K562 (cell line): ENCODE data around the gene PTH2. TPM values are rescaled to one million over a fixed set of nuclear protein-coding genes. Genes with fewer than 3 reads are reported as not detected.

Source experiments
- ATAC-seq: fragments of 200-7000 bp; cut with Tn5 transposase; 3 replicates; pipeline ENCODE4 v1.9.1; 2020; ENCODE audit warnings: moderate library complexity
- BruUV-seq: library from RNA; stranded (reverse); fragments of 400-500 nt; replicated peaks from 2 replicates; lab custom pipeline; 2021; lab: Mats Ljungman, UMichigan
- CTCF ChIA-PET: fragments of 300-600 bp; formaldehyde crosslinking; extraction: SDS; loops from one replicate; lab custom pipeline; 2021; ENCODE audit warnings: low intra/inter-chr PET ratio; lab: Yijun Ruan, JAX
- POLR2A ChIA-PET: fragments of 300-600, 350-650 bp; sonication (Branson Sonifier 250); formaldehyde crosslinking; extraction: SDS; loops from one replicate; lab custom pipeline; 2021; ENCODE audit warnings: antibody characterized with exemption, inconsistent platforms; lab: Yijun Ruan, JAX
- DNase-seq, 4 experiments: peaks; one replicate each; pipeline versions ENCODE4 v3.0.0 to v3.0.0-alpha.2; 2011 to 2018; ENCODE audit warnings: low spot score in 3 of 4, mixed read lengths in 3 of 4; ENCODE audit errors: extremely low read depth in 1 of 4
- FAIRE-seq: peaks from 2 replicates; lab custom pipeline; 2011; peaks lifted over from hg19 to GRCh38; lab: Jason Lieb, UNC
- H2AFZ ChIP-seq: 2 replicates; pipeline ENCODE4 v1.6.0; 2011; ENCODE audit warnings: low read depth, low read length, control low read depth, inconsistent platforms
- H3K27ac ChIP-seq: fragments of 200-600 bp; 3 replicates; pipeline ENCODE4 v1.8.0; 2011; ENCODE audit warnings: low read depth, mild to moderate bottlenecking, control low read depth, inconsistent platforms, low read length, moderate library complexity, mixed read lengths; ENCODE audit errors: extremely low read depth
- H3K27me3 ChIP-seq, 2 experiments: fragments of 300-600 bp in 1 of 2; 2 replicates in 1 of 2; 3 replicates in 1 of 2; pipeline versions ENCODE4 v1.6.0 to v1.8.0; 2011; ENCODE audit warnings: inconsistent platforms in 2 of 2, low read length in 2 of 2, mild to moderate bottlenecking in 1 of 2, mixed read lengths in 1 of 2, moderate library complexity in 1 of 2; ENCODE audit not compliant: control insufficient read depth in 2 of 2, insufficient read depth in 2 of 2
- H3K36me3 ChIP-seq: fragments of 300-600 bp; 3 replicates; pipeline ENCODE4 v1.8.0; 2011; ENCODE audit warnings: mild to moderate bottlenecking, low read length, inconsistent platforms; ENCODE audit not compliant: control insufficient read depth, insufficient read depth
- H3K4me1 ChIP-seq, 2 experiments: fragments of 200-600 bp in 1 of 2; replicated peaks in 1 of 2; 2 replicates in 1 of 2; 3 replicates in 1 of 2; pipeline versions ENCODE4 v1.5.1 to v1.8.0; 2011; ENCODE audit warnings: inconsistent platforms in 2 of 2, low read length in 2 of 2, mild to moderate bottlenecking in 1 of 2, mixed read lengths in 1 of 2, moderate library complexity in 1 of 2; ENCODE audit not compliant: control insufficient read depth in 2 of 2, insufficient read depth in 2 of 2
- H3K4me2 ChIP-seq: 2 replicates; pipeline ENCODE4 v1.6.1; 2011; ENCODE audit warnings: low read length, control low read depth, inconsistent platforms, mixed read lengths; ENCODE audit not compliant: insufficient read depth
- H3K4me3 ChIP-seq: fragments of 200-600 bp; sonication (generic), shearing (Covaris generic); 2 replicates; pipeline ENCODE4 v1.5.1; 2016; ENCODE audit warnings: control low read depth, inconsistent platforms
- H3K79me2 ChIP-seq: fragments of 200-600 bp; 3 replicates; pipeline ENCODE4 v1.8.0; 2011; ENCODE audit warnings: low read length, inconsistent platforms; ENCODE audit not compliant: control insufficient read depth, insufficient read depth
- H3K9ac ChIP-seq, 2 experiments: 2 replicates each; pipeline versions ENCODE4 v1.6.0 to v1.6.1; 2011; ENCODE audit warnings: low read depth in 2 of 2, low read length in 2 of 2, control low read depth in 1 of 2, inconsistent platforms in 1 of 2, mild to moderate bottlenecking in 1 of 2, mixed read lengths in 1 of 2; ENCODE audit not compliant: insufficient read depth in 1 of 2
- H3K9me1 ChIP-seq: one replicate; pipeline ENCODE4 v1.6.0; 2011; ENCODE audit warnings: inconsistent platforms, mild to moderate bottlenecking, low read length, moderate library complexity; ENCODE audit not compliant: control insufficient read depth, insufficient read depth
- H3K9me3 ChIP-seq: replicated peaks from 2 replicates; pipeline ENCODE4 v1.5.1; 2011; ENCODE audit warnings: low read depth, low read length, inconsistent platforms; ENCODE audit not compliant: control insufficient read depth, insufficient read depth
- H4K20me1 ChIP-seq: replicated peaks from 2 replicates; pipeline ENCODE4 v1.6.1; 2011; ENCODE audit warnings: low read length, inconsistent platforms, mixed read lengths; ENCODE audit not compliant: control insufficient read depth, insufficient read depth
- ATF1 ChIP-seq, 2 experiments: fragments of 450-650 bp in 1 of 2; IDR thresholded peaks; 2 replicates each; pipeline ENCODE4 v1.6.1; 2016; ENCODE audit warnings: missing compliant biosample characterization in 1 of 2, missing genetic modification characterization in 1 of 2
- GATAD2A ChIP-seq: fragments of 450-650 bp; IDR thresholded peaks from 2 replicates; pipeline ENCODE4 v1.6.1; 2017
- NBN ChIP-seq: fragments of 450-650 bp; IDR thresholded peaks from 2 replicates; pipeline ENCODE4 v1.6.1; 2016; ENCODE audit warnings: low read depth, mild to moderate bottlenecking
- NRF1 ChIP-seq, 2 experiments: fragments of 450-650 bp; IDR thresholded peaks in 1 of 2; conservative IDR thresholded peaks in 1 of 2; 2 replicates each; pipeline ENCODE4 v1.6.1; 2014; ENCODE audit warnings: mild to moderate bottlenecking in 2 of 2
- SREBF2 ChIP-seq: sonication (generic); formaldehyde crosslinking; IDR thresholded peaks from 2 replicates; pipeline ENCODE4 v1.4.0; 2020; ENCODE audit warnings: mild to moderate bottlenecking, missing genetic modification reagents
- TARDBP ChIP-seq: fragments of 450-650 bp; IDR thresholded peaks from 2 replicates; pipeline ENCODE4 v1.6.1; 2016
- THRAP3 ChIP-seq: fragments of 450-650 bp; IDR thresholded peaks from 2 replicates; pipeline ENCODE4 v1.6.1; 2016; ENCODE audit warnings: mild to moderate bottlenecking, inconsistent platforms, borderline replicate concordance
- ZBTB17 ChIP-seq: fragments of 450-650 bp; formaldehyde crosslinking; IDR thresholded peaks from 2 replicates; pipeline ENCODE4 v1.4.0; 2020; ENCODE audit warnings: mild to moderate bottlenecking
- WGBS: fragments of 100-300 bp; shearing (Covaris generic); methylation state at CpG from one replicate; pipeline ENCODE4 v1.1.6; 2016; ENCODE audit warnings: low coverage, mixed read lengths; ENCODE audit not compliant: insufficient coverage; ENCODE audit errors: missing lambda C conversion rate; 5-methylcytosine and 5-hydroxymethylcytosine counted together
- in situ Hi-C: fragments of 300-500 bp; cut with MboI; formaldehyde crosslinking; loops from 4 replicates; pipeline ENCODE4 v1.15.0; 2018; ENCODE audit warnings: inconsistent platforms, mixed read lengths
- intact Hi-C: fragments of 100-400 bp; cut with micrococcal nuclease; formaldehyde crosslinking; loops from 2 replicates; pipeline ENCODE4 v1.14.2; 2022
- polyA plus RNA-seq, 8 experiments: library from polyadenylated mRNA; depleted of rRNA in 4 of 8; stranded (reverse) in 5 of 8; unstranded in 3 of 8; fragments of >200 nt; fragmentation: Nextera tagmentation in 2 of 8; fragmentation: Illumina TruSeq in 1 of 8; extraction: Ambion mirVana in 2 of 8; extraction: Trizol in 1 of 8; gene quantifications; 2 replicates each; pipeline versions ENCODE4 v1.2.1 to v1.2.3, GENCODE V29; 2011 to 2014; ENCODE audit warnings: inconsistent platforms in 1 of 8, missing spikeins in 1 of 8
- total RNA-seq, 7 experiments: library from RNA; depleted of rRNA in 6 of 7; stranded (reverse); fragments of >200 nt in 6 of 7; fragmentation: Illumina TruSeq in 2 of 7; extraction: Trizol in 2 of 7; gene quantifications; 2 replicates each; pipeline versions ENCODE4 v1.2.1 to v1.2.3, GENCODE V29; 2011 to 2021; ENCODE audit warnings: low replicate concordance in 1 of 7
- TF ChIP-seq, protein P1 (sequence below): sonication (generic); formaldehyde crosslinking; IDR thresholded peaks from 2 replicates; pipeline ENCODE4 v1.8.0; 2022; ENCODE audit warnings: mild to moderate bottlenecking, missing genetic modification reagents

Gene PTH2
- total and polyA plus RNA-seq, 9 of the 15 experiments (the other 6 are each of a cell fraction or from before 2014, with no cell fraction given) = 1.3 TPM; not detected in 8

DNA sequence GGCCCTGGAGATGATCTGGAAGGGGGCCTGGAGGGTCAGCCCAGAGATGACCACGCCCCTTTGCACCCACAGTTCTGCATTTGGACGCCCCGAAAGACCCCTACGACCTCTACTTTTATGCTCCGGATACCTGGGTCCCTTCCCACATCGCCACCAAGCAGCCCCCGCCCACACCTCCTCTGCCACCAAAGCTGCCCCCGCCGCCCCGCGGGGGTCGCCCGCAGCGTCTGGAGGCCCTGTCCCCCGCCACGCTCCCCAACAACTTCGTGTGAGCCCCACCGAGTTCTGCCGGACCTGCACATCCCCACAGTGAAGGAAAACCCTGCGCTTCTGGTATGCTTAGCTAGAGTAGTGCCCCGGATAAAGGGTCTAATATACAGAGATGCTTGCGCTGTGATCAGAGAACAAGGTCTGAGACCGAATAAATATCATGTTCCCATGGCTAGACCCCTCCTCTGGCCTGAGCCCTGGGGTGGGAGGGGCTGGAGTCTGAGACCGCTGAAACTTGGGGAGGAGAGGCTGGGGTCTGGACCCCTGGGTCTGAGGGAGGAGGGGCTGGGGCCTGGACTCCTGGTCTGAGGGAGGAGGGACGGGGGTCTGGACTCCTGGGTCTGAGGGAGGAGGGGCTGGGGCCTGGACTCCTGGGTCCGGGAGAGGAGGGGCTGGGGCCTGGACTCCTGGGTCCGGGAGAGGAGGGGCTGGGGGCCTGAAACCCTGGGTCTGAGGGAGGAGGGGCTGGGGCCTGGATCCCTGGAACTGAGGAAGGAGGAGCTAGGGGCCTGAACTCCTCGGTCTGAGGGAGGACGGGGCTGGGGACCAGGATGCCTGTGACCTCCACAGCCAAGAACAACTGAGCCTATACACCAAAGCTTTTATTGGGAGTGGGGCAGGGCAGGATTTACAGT lies 5.6 kb upstream of the PTH2 start:
- Histone ChIP-seq H3K9me3 (no peaks in the 10 kb centered on the region), H3K9me1 (no peaks in the 10 kb centered on the region), H4K20me1 (no peaks in the 10 kb centered on the region), H3K4me3 (peak overlapping the region; percentile 12; the same call in 1 of the 2 replicates), H3K9ac (peak overlapping the region in 1 of 2 experiments; percentile 87; a peak in 2 of 4 replicates), H2AFZ (no peak overlapping the region; the same call in 1 of the 2 replicates), H3K4me2 (peak overlapping the region; percentile 80; the same call in 1 of the 2 replicates), H3K27ac (no peak overlapping the region), H3K4me1 (peaks cover 37 to 81% of the 10 kb centered on the region in 2 experiments), H3K27me3 (no peaks in the 10 kb centered on the region), H3K36me3 (no peaks in the 10 kb centered on the region; the same call in 2 of the 3 replicates), H3K79me2 (peaks cover 9% of the 10 kb centered on the region)
- DNase-seq = no peak
- in situ Hi-C loops = no loop called here
- no peak for TF ChIP-seq THRAP3
- no peak for TF ChIP-seq GATAD2A
- TF ChIP-seq, protein P1, sequence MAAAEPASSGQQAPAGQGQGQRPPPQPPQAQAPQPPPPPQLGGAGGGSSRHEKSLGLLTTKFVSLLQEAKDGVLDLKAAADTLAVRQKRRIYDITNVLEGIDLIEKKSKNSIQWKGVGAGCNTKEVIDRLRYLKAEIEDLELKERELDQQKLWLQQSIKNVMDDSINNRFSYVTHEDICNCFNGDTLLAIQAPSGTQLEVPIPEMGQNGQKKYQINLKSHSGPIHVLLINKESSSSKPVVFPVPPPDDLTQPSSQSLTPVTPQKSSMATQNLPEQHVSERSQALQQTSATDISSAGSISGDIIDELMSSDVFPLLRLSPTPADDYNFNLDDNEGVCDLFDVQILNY (CRISPR knock-in tag) = no peak
- TF ChIP-seq NRF1 (conservative IDR thresholded peaks at IDR 0.05 in 1 of 2, IDR thresholded peaks at IDR 0.05 in 1 of 2) = no peak
- TF ChIP-seq TARDBP = no peak
- TF ChIP-seq ZBTB17 (CRISPR knock-in tag) = no peak
- no peak for TF ChIP-seq SREBF2 (CRISPR knock-in tag)
- no peak for TF ChIP-seq ATF1 (CRISPR knock-in tag; IDR thresholded peaks at IDR 0.05)
- no peak for TF ChIP-seq ATF1 (tag; IDR thresholded peaks at IDR 0.05)
- TF ChIP-seq NBN = no peak
- intact Hi-C loops = no loop called here
- CTCF ChIA-PET = no interaction called here
- no peak for ATAC-seq
- POLR2A ChIA-PET = interaction anchor here (0.7 to 1.7 kb wide), 4 partner anchors 12 to 46 kb away, joined by 3 to 4 read pairs (median 4); partner anchors contain the start of gene ALDH16A1
- FAIRE-seq = no peak
- no TSS peak for BruUV-seq
- whole genome bisulfite sequencing = 70% methylated on average over 11 of the region's 29 CpGs
